ENCODE data around the gene MAGI2.

DNA sequence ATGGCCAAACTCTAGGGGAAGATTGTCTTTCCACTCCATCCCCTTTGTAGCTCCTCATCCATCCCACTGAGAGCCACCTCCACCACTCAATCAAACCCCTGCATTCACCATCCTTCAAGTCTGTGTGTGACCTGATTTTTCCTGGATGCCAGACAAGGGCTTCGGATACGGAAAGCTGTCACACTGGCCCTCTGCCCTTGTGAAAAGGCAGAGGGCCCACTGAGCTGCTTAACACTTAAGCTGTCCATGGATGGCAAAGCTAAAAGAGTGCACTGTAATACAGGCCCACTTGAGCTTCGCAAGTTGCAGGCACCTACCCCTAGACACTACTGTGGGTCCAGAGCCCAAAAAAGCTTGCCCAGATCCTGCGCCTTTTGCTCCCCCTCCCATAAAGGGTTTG is 237.2 kb downstream of the MAGI2 start:
- TF ChIP-seq ZNF883 (CRISPR knock-in tag; IDR thresholded peaks at IDR 0.05; ENCODE audit: not compliant biosample characterization), result no peak
- no peak for TF ChIP-seq NR2F1 (CRISPR knock-in tag; IDR thresholded peaks at IDR 0.05)
- no peak for TF ChIP-seq LCORL (IDR thresholded peaks at IDR 0.05)
- no peak for TF ChIP-seq LCORL (CRISPR knock-in tag; IDR thresholded peaks at IDR 0.05)
- TF ChIP-seq HMG20B (CRISPR knock-in tag; conservative IDR thresholded peaks at IDR 0.05), result no peak
- no peak for TF ChIP-seq ZNF75D (CRISPR knock-in tag; IDR thresholded peaks at IDR 0.05; ENCODE audit: borderline replicate concordance)
- no peak for TF ChIP-seq SIX4 (CRISPR knock-in tag; IDR thresholded peaks at IDR 0.05)
- no peak for TF ChIP-seq MXI1 (IDR thresholded peaks at IDR 0.05; ENCODE audit: borderline replicate concordance, low read depth, low read length)
- no peak for TF ChIP-seq BORCS8-MEF2B (CRISPR knock-in tag; IDR thresholded peaks at IDR 0.05)
- TF ChIP-seq MIXL1 (CRISPR knock-in tag; IDR thresholded peaks at IDR 0.05), result no peak
- TF ChIP-seq, protein P1, sequence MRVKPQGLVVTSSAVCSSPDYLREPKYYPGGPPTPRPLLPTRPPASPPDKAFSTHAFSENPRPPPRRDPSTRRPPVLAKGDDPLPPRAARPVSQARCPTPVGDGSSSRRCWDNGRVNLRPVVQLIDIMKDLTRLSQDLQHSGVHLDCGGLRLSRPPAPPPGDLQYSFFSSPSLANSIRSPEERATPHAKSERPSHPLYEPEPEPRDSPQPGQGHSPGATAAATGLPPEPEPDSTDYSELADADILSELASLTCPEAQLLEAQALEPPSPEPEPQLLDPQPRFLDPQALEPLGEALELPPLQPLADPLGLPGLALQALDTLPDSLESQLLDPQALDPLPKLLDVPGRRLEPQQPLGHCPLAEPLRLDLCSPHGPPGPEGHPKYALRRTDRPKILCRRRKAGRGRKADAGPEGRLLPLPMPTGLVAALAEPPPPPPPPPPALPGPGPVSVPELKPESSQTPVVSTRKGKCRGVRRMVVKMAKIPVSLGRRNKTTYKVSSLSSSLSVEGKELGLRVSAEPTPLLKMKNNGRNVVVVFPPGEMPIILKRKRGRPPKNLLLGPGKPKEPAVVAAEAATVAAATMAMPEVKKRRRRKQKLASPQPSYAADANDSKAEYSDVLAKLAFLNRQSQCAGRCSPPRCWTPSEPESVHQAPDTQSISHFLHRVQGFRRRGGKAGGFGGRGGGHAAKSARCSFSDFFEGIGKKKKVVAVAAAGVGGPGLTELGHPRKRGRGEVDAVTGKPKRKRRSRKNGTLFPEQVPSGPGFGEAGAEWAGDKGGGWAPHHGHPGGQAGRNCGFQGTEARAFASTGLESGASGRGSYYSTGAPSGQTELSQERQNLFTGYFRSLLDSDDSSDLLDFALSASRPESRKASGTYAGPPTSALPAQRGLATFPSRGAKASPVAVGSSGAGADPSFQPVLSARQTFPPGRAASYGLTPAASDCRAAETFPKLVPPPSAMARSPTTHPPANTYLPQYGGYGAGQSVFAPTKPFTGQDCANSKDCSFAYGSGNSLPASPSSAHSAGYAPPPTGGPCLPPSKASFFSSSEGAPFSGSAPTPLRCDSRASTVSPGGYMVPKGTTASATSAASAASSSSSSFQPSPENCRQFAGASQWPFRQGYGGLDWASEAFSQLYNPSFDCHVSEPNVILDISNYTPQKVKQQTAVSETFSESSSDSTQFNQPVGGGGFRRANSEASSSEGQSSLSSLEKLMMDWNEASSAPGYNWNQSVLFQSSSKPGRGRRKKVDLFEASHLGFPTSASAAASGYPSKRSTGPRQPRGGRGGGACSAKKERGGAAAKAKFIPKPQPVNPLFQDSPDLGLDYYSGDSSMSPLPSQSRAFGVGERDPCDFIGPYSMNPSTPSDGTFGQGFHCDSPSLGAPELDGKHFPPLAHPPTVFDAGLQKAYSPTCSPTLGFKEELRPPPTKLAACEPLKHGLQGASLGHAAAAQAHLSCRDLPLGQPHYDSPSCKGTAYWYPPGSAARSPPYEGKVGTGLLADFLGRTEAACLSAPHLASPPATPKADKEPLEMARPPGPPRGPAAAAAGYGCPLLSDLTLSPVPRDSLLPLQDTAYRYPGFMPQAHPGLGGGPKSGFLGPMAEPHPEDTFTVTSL (CRISPR knock-in tag; IDR thresholded peaks at IDR 0.05; ENCODE audit: borderline replicate concordance), result no peak
- TF ChIP-seq PRPF4 (IDR thresholded peaks at IDR 0.05; ENCODE audit: low read depth, low read length, poor library complexity, severe bottlenecking), result no peak
- no peak for TF ChIP-seq ZNF720 (CRISPR knock-in tag; IDR thresholded peaks at IDR 0.05)
- no peak for TF ChIP-seq ZNF207 (IDR thresholded peaks at IDR 0.05; ENCODE audit: borderline replicate concordance)
